HepG2 (cell line): ENCODE results near the gene F8. TPM values are rescaled to one million over a fixed set of nuclear protein-coding genes. Genes with fewer than 3 reads are reported as not detected.

Experiments used
- ATAC-seq: fragments of 200-7000 bp; cut with Tn5 transposase; 3 replicates; pipeline ENCODE4 v1.9.1; 2020; ENCODE audit warnings: mild to moderate bottlenecking, moderate library complexity
- BruUV-seq: library from RNA; stranded (reverse); fragments of 400-500 nt; replicated peaks from 2 replicates; lab custom pipeline; 2021; lab: Mats Ljungman, UMichigan
- CTCF ChIA-PET: fragments of 300-600 bp; formaldehyde crosslinking; extraction: SDS; loops from one replicate; lab custom pipeline; 2021; ENCODE audit warnings: low total read pairs, inconsistent platforms, low intra/inter-chr PET ratio; lab: Yijun Ruan, JAX
- POLR2A ChIA-PET: fragments of 350-600 bp; sonication (Branson Sonifier 250); formaldehyde crosslinking; loops from one replicate; lab custom pipeline; 2020; ENCODE audit warnings: antibody characterized with exemption, inconsistent platforms; lab: Yijun Ruan, JAX
- DNase-seq: peaks from one replicate; pipeline ENCODE4 v3.0.0-alpha.2; 2015; ENCODE audit warnings: low spot score
- FAIRE-seq: peaks from 3 replicates; lab custom pipeline; 2011; peaks lifted over from hg19 to GRCh38; lab: Jason Lieb, UNC
- H2AFZ ChIP-seq: one replicate; pipeline ENCODE4 v1.6.1; 2011; ENCODE audit warnings: low read length, inconsistent platforms
- H3K27ac ChIP-seq: fragments of 300-600 bp; 3 replicates; pipeline ENCODE4 v1.8.0; 2011; ENCODE audit warnings: mixed run types, mild to moderate bottlenecking, mixed read lengths, low read length, inconsistent platforms; ENCODE audit not compliant: insufficient read depth; ENCODE audit errors: extremely low read length
- H3K27me3 ChIP-seq, 2 experiments: fragments of 200-600 bp in 1 of 2; 2 replicates in 1 of 2; 3 replicates in 1 of 2; pipeline versions ENCODE4 v1.6.0 to v1.8.0; 2011; ENCODE audit warnings: low read length in 2 of 2, mild to moderate bottlenecking in 2 of 2, moderate library complexity in 2 of 2, inconsistent platforms in 1 of 2; ENCODE audit not compliant: insufficient read depth in 2 of 2, control insufficient read depth in 1 of 2
- H3K36me3 ChIP-seq, 2 experiments: fragments of 200-600 bp in 1 of 2; replicated peaks in 1 of 2; 2 replicates in 1 of 2; 3 replicates in 1 of 2; pipeline versions ENCODE4 v1.5.1 to v1.8.0; 2011; ENCODE audit warnings: low read length in 2 of 2, inconsistent platforms in 1 of 2; ENCODE audit not compliant: insufficient read depth in 2 of 2, control insufficient read depth in 1 of 2
- H3K4me1 ChIP-seq: 2 replicates; pipeline ENCODE4 v1.5.1; 2012; ENCODE audit warnings: low read length, inconsistent platforms; ENCODE audit not compliant: insufficient read depth
- H3K4me2 ChIP-seq: 2 replicates; pipeline ENCODE4 v1.6.0; 2011; ENCODE audit warnings: low read depth, low read length, inconsistent platforms
- H3K4me3 ChIP-seq, 3 experiments: fragments of 200-600 bp in 1 of 3; sonication (generic), shearing (Covaris generic) in 1 of 3; replicated peaks in 1 of 3; 2 replicates each; pipeline ENCODE4 v1.5.1; 2011 to 2016; ENCODE audit warnings: low read length in 3 of 3, inconsistent platforms in 2 of 3, low read depth in 2 of 3, mild to moderate bottlenecking in 2 of 3, control low read depth in 1 of 3, mixed read lengths in 1 of 3; ENCODE audit not compliant: insufficient read depth in 1 of 3
- H3K79me2 ChIP-seq: one replicate; pipeline ENCODE4 v1.6.1; 2011; ENCODE audit warnings: low read length, inconsistent platforms; ENCODE audit not compliant: insufficient read depth
- H3K9ac ChIP-seq: 2 replicates; pipeline ENCODE4 v1.6.0; 2011; ENCODE audit warnings: mild to moderate bottlenecking, low read depth, low read length, inconsistent platforms; ENCODE audit not compliant: insufficient read depth
- H3K9me3 ChIP-seq: 2 replicates; pipeline ENCODE4 v1.5.1; 2012; ENCODE audit warnings: mild to moderate bottlenecking, low read length
- H4K20me1 ChIP-seq: 2 replicates; pipeline ENCODE4 v1.6.0; 2011; ENCODE audit warnings: inconsistent platforms, mild to moderate bottlenecking, low read length, moderate library complexity; ENCODE audit not compliant: insufficient read depth
- CENPX ChIP-seq: sonication (generic); formaldehyde crosslinking; IDR thresholded peaks from 2 replicates; pipeline ENCODE4 v1.9.0; 2021; ENCODE audit warnings: mild to moderate bottlenecking, missing genetic modification reagents, moderate library complexity
- FOSL2 ChIP-seq: sonication (generic); formaldehyde crosslinking; IDR thresholded peaks from 2 replicates; pipeline ENCODE4 v1.4.0; 2020; ENCODE audit warnings: missing genetic modification reagents
- MED13 ChIP-seq: sonication (generic); formaldehyde crosslinking; IDR thresholded peaks from 2 replicates; pipeline ENCODE4 v1.5.0; 2020; ENCODE audit warnings: missing genetic modification reagents
- MTF1 ChIP-seq: sonication (generic); formaldehyde crosslinking; IDR thresholded peaks from 2 replicates; pipeline ENCODE4 v1.5.0; 2020; ENCODE audit warnings: missing genetic modification reagents
- U2AF2 ChIP-seq: fragments of 200-400 bp; formaldehyde crosslinking; IDR thresholded peaks from 2 replicates; pipeline ENCODE4 v1.6.1; 2017; ENCODE audit warnings: low read depth, mild to moderate bottlenecking, low read length
- YEATS4 ChIP-seq: sonication (generic); formaldehyde crosslinking; IDR thresholded peaks from 2 replicates; pipeline ENCODE4 v1.4.0; 2020; ENCODE audit warnings: missing genetic modification reagents, borderline replicate concordance
- ZBTB3 ChIP-seq: sonication (generic); formaldehyde crosslinking; IDR thresholded peaks from 2 replicates; pipeline ENCODE4 v1.4.0; 2020; ENCODE audit warnings: low read depth, mild to moderate bottlenecking, moderate library complexity, missing genetic modification reagents, borderline replicate concordance
- ZNF567 ChIP-seq: sonication (generic); formaldehyde crosslinking; IDR thresholded peaks from 2 replicates; pipeline ENCODE4 v1.8.1; 2023; ENCODE audit warnings: mild to moderate bottlenecking, missing genetic modification reagents, borderline replicate concordance
- ZNF720 ChIP-seq: sonication (generic); formaldehyde crosslinking; IDR thresholded peaks from 2 replicates; pipeline ENCODE4 v1.4.0; 2020; ENCODE audit warnings: missing genetic modification reagents
- ZSCAN21 ChIP-seq: sonication (generic); formaldehyde crosslinking; IDR thresholded peaks from 2 replicates; pipeline ENCODE4 v1.8.0; 2022; ENCODE audit warnings: mild to moderate bottlenecking, missing genetic modification reagents, moderate library complexity, borderline replicate concordance
- ZSCAN22 ChIP-seq: sonication (generic); formaldehyde crosslinking; IDR thresholded peaks from 2 replicates; pipeline ENCODE4 v1.4.0; 2020; ENCODE audit warnings: mild to moderate bottlenecking, missing genetic modification reagents
- WGBS: methylation state at CpG from one replicate; pipeline ENCODE4 v1.1.6; 2017; ENCODE audit warnings: low lambda C conversion rate; 5-methylcytosine and 5-hydroxymethylcytosine counted together
- in situ Hi-C: cut with HindIII; loops from 2 replicates; pipeline ENCODE4 v1.10.0; 2017; ENCODE audit warnings: low pct_unique_long_range_greater_than_20kb; ENCODE audit not compliant: extremely low pct_ligation_motif_present
- intact Hi-C: fragments of 100-400 bp; cut with micrococcal nuclease; formaldehyde crosslinking; loops from one replicate; pipeline ENCODE4 v1.10.0; 2022; ENCODE audit not compliant: unreplicated experiment
- polyA plus RNA-seq, 8 experiments: library from polyadenylated mRNA; depleted of rRNA in 3 of 8; stranded (reverse) in 7 of 8; unstranded in 1 of 8; fragments of >200 nt; fragmentation: Illumina TruSeq in 4 of 8; extraction: Trizol in 4 of 8; gene quantifications; 2 replicates each; pipeline versions ENCODE4 v1.2.1 to v1.2.3, GENCODE V29; 2011 to 2016; ENCODE audit warnings: low read depth in 4 of 8, missing spikeins in 1 of 8, mixed read lengths in 1 of 8; ENCODE audit not compliant: insufficient read depth in 1 of 8
- total RNA-seq, 5 experiments: library from RNA; depleted of rRNA; stranded (reverse); fragments of >200 nt; fragmentation: Illumina TruSeq; extraction: Trizol; gene quantifications; 2 replicates each; pipeline ENCODE4 v1.2.3, GENCODE V29; 2016; ENCODE audit warnings: low read depth in 1 of 5
- TF ChIP-seq, protein P1 (sequence below): sonication (generic); formaldehyde crosslinking; IDR thresholded peaks from 2 replicates; pipeline ENCODE4 v1.4.0; 2020; ENCODE audit warnings: missing genetic modification reagents
- TF ChIP-seq, protein P2 (sequence below): sonication (generic); formaldehyde crosslinking; IDR thresholded peaks from 2 replicates; pipeline ENCODE4 v1.8.1; 2023; ENCODE audit warnings: missing genetic modification reagents, inconsistent platforms, borderline replicate concordance

The F8 gene
- total and polyA plus RNA-seq, 2 of the 13 experiments (the other 11 are each of a cell fraction or from before 2014, with no cell fraction given) = 0.29 to 0.61 TPM

DNA sequence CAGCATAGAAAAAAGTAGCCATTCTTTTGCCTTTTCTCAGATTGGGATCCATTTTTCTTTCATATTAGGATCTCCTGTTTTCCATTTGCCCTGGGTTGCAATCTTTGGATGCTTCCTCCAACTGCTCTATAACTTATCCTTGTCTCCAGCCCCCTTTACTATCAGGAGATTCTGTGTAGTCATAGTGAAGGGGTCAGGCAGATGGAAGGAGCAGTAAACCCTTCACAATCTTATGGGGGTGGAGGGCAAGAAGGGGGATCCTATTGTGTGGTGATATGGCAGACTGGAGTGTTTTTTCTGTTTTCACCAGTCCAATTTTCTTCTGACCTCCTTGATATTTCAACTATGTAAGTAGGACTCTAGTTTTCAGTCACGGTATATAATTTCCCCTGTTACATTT is 186.4 kb downstream of the F8 start:
- TF ChIP-seq ZNF567 (CRISPR knock-in tag) (no peak), MED13 (CRISPR knock-in tag) (no peak), FOSL2 (no peak)
- TF ChIP-seq, protein P1, sequence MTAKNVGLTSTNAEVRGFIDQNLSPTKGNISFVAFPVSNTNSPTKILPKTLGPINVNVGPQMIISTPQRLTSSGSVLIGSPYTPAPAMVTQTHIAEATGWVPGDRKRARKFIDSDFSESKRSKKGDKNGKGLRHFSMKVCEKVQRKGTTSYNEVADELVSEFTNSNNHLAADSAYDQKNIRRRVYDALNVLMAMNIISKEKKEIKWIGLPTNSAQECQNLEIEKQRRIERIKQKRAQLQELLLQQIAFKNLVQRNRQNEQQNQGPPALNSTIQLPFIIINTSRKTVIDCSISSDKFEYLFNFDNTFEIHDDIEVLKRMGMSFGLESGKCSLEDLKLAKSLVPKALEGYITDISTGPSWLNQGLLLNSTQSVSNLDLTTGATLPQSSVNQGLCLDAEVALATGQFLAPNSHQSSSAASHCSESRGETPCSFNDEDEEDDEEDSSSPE (CRISPR knock-in tag) = no peak
- Histone ChIP-seq H3K4me1 (no peaks in the 10 kb centered on the region), H3K27me3 (no peaks in the 10 kb centered on the region), H3K9me3 (no peaks in the 10 kb centered on the region), H3K9ac (no peak overlapping the region), H4K20me1 (no peaks in the 10 kb centered on the region), H3K4me2 (no peak overlapping the region), H3K79me2 (no peaks in the 10 kb centered on the region), H3K36me3 (no peaks in the 10 kb centered on the region), H2AFZ (no peak overlapping the region), H3K4me3 (no peak overlapping the region), H3K27ac (no peak overlapping the region)
- ChIA-PET CTCF (no interaction called here), POLR2A (no interaction called here)
- FAIRE-seq (no peak), ATAC-seq (no peak), DNase-seq (no peak)
- BruUV-seq = no TSS peak
- in situ Hi-C loops = loop anchor here (25.0 kb wide), 1 partner anchor 249 kb away; the partner anchor contains the start of gene CTAG1A
- intact Hi-C loops = no loop called here
- 78% methylated on average over 1 of the region's 1 CpG for WGBS

DNA sequence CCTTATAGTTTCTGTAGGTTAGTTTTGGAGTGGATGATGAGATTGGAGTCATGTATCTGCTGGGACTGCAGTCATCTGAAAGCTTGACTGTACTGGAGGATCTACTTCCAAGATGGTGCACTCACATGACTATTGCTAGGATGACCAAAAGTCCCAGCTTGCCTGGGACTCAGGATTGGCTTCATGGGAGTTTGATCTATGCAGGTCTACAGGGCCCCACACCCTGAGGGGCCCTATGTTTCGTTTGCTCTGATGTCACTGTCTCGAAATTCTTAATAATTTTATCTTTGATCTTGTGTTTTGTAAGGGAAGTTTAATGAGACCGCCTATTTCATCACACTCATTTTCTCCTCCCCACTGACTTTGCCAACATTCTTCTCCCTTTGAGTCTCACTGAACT is 188.0 kb downstream of the F8 start, which contains the start of gene SMIM9:
SMIM9 (minus strand) TSS at position 101 of the 400 bp plus-strand sequence. CDS start 3,806 bp downstream, outside the sequence.
- H3K9me3 ChIP-seq = no peaks in the 10 kb centered on the region
- no peak within 1 kb of the TSS for H2AFZ ChIP-seq
- no peak within 1 kb of the TSS for H3K9ac ChIP-seq
- DNase-seq (peak; percentile 8), FAIRE-seq (no peak), ATAC-seq (no peak)
- H3K4me1 ChIP-seq = no peaks in the 10 kb centered on the region
- no peaks in the 10 kb centered on the region for H3K27me3 ChIP-seq
- no peaks in the 10 kb centered on the region for H4K20me1 ChIP-seq
- H3K4me2 ChIP-seq = no peak within 1 kb of the TSS
- intact Hi-C loops (no loop called here), in situ Hi-C loops (loop anchor here (25.0 kb wide), 1 partner anchor 247 kb away; the partner anchor contains the start of gene CTAG1A)
- POLR2A ChIA-PET = no interaction called here
- CTCF ChIA-PET = no interaction called here
- no peak within 1 kb of the TSS for H3K27ac ChIP-seq
- no TSS peak for BruUV-seq
- TF ChIP-seq YEATS4 (CRISPR knock-in tag) (no peak), ZBTB3 (CRISPR knock-in tag) (no peak), ZSCAN22 (CRISPR knock-in tag) (no peak), MTF1 (CRISPR knock-in tag) (no peak), ZSCAN21 (no peak), CENPX (CRISPR knock-in tag) (no peak), ZNF720 (CRISPR knock-in tag) (no peak), U2AF2 (no peak)
- TF ChIP-seq, protein P2, sequence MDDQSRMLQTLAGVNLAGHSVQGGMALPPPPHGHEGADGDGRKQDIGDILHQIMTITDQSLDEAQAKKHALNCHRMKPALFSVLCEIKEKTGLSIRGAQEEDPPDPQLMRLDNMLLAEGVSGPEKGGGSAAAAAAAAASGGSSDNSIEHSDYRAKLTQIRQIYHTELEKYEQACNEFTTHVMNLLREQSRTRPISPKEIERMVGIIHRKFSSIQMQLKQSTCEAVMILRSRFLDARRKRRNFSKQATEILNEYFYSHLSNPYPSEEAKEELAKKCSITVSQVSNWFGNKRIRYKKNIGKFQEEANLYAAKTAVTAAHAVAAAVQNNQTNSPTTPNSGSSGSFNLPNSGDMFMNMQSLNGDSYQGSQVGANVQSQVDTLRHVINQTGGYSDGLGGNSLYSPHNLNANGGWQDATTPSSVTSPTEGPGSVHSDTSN (CRISPR knock-in tag) = no peak
- WGBS = 0% methylated on average over 3 of the region's 3 CpGs
- no peak within 1 kb of the TSS for H3K4me3 ChIP-seq
- no peaks in the 10 kb centered on the region for H3K79me2 ChIP-seq
- no peaks in the 10 kb centered on the region for H3K36me3 ChIP-seq
